HCEC 1CT (cell line): ENCODE measurements around the gene POU2F1.

ENCODE experiments used
- DNase-seq: peaks from one replicate; pipeline ENCODE4 v3.0.0-alpha.2; 2017

POU2F1 gene

DNA sequence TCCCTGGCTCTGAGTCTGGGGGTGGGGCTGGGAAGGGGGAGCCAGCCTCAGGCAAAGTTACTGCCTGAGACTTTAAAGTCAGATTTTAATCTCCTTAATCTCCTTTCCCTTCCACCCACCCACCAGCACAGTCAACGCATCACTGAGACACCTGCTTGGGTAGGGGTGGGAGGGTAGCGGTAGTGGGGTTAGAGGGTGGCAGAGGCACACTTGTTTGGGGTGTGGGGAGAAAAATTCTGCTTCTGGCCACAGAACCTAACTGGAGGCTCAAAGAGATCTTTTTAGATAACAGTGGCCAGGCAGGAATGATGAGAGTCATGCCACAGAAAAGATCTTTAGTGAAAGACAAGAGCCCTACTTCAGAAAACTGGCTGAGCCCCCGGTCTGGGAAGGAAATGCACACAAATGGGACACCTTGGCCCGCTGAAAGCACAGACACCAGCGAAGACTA, 253.5 kb downstream of the POU2F1 start:
- no peak for DNase-seq

DNA sequence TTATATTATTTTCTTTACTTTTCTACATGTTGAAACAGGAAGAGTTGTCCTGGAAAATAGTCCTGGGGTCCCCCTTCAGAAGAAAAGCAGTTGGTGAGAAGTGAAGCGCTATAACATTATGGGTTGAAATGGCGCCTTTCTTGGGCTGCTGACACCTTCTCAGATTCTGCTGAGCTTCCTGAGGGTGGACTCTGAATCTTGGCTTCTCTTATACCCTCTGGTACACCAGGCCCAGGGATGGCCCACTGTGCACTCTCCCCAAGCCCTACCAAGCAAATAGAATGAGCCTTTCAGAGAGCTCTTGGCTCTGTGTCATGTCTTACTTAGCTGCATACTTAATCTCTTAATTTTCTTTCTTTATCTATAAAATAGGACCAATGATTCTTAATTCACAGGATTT, 255.4 kb downstream of the POU2F1 start:
- no peak for DNase-seq
